Measurements from ENCODE around the gene RPL13A.

DNA sequence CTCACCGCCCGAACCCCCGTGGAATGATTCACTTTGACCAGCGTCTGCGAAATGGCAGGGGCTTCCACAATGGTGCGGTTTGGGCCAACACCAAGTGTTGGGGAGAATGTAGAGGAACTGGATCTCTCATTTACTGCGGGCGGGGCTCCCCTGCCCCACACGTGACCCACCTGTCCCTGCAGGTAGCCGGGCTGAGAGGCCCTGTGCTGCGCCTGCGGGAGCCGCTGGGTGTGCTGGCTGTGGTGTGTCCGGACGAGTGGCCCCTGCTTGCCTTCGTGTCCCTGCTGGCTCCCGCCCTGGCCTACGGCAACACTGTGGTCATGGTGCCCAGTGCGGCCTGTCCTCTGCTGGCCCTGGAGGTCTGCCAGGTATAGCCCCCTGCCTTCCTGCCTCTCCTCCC, 19.2 kb upstream of the RPL13A start:
- TF ChIP-seq EZH2phosphoT487 (IDR thresholded peaks at IDR 0.05; ENCODE audit: unreplicated experiment) (no peak), NANOG (IDR thresholded peaks at IDR 0.05; ENCODE audit: borderline replicate concordance) (no peak), EZH2 (IDR thresholded peaks at IDR 0.05; ENCODE audit: low read depth, unreplicated experiment) (no peak), POLR2AphosphoS5 (IDR thresholded peaks at IDR 0.05; ENCODE audit: low read depth) (no peak), CREB1 (CRISPR knock-in tag; IDR thresholded peaks at IDR 0.05; ENCODE audit: low read depth) (no peak)
- TF ChIP-seq, protein P1, sequence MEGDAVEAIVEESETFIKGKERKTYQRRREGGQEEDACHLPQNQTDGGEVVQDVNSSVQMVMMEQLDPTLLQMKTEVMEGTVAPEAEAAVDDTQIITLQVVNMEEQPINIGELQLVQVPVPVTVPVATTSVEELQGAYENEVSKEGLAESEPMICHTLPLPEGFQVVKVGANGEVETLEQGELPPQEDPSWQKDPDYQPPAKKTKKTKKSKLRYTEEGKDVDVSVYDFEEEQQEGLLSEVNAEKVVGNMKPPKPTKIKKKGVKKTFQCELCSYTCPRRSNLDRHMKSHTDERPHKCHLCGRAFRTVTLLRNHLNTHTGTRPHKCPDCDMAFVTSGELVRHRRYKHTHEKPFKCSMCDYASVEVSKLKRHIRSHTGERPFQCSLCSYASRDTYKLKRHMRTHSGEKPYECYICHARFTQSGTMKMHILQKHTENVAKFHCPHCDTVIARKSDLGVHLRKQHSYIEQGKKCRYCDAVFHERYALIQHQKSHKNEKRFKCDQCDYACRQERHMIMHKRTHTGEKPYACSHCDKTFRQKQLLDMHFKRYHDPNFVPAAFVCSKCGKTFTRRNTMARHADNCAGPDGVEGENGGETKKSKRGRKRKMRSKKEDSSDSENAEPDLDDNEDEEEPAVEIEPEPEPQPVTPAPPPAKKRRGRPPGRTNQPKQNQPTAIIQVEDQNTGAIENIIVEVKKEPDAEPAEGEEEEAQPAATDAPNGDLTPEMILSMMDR (conservative IDR thresholded peaks at IDR 0.05; ENCODE audit: low read depth in 2 of 2), result no peak

All from GM23338 (cell line).